H1 (cell line): Measurements from ENCODE around the gene RDH11. TPM values are rescaled to one million over a fixed set of nuclear protein-coding genes. Genes with fewer than 3 reads are reported as not detected.

Source experiments
- CTCF ChIA-PET: fragments of 300-600 bp; sonication (Branson Sonifier 250); formaldehyde crosslinking; loops from one replicate; lab custom pipeline; 2021; ENCODE audit not compliant: partially characterized antibody; lab: Charles Lee
- POLR2A ChIA-PET: fragments of 300-600 bp; sonication (Branson Sonifier 250); formaldehyde crosslinking; loops from one replicate; lab custom pipeline; 2021; ENCODE audit warnings: inconsistent platforms; ENCODE audit not compliant: partially characterized antibody; lab: Charles Lee
- DNase-seq, 2 experiments: peaks; one replicate each; pipeline versions ENCODE4 v3.0.0 to v3.0.0-alpha.2; 2010 to 2022; ENCODE audit warnings: low spot score in 2 of 2, low read depth in 1 of 2, mixed read lengths in 1 of 2
- FAIRE-seq: peaks from 2 replicates; lab custom pipeline; 2011; peaks lifted over from hg19 to GRCh38; lab: Jason Lieb, UNC
- H2AFZ ChIP-seq: 2 replicates; pipeline ENCODE4 v1.8.1; 2012; ENCODE audit warnings: low read length, inconsistent platforms
- H2AK5ac ChIP-seq: 2 replicates; pipeline ENCODE4 v1.6.1; 2013; ENCODE audit warnings: low read depth, low read length
- H2BK120ac ChIP-seq: replicated peaks from 2 replicates; pipeline ENCODE3; 2013; ENCODE audit warnings: low read depth, low read length, inconsistent platforms
- H2BK12ac ChIP-seq: 2 replicates; pipeline ENCODE4 v1.6.1; 2013; ENCODE audit warnings: low read depth, low read length
- H2BK15ac ChIP-seq: 2 replicates; pipeline ENCODE4 v1.6.1; 2013; ENCODE audit warnings: low read length
- H2BK20ac ChIP-seq: 2 replicates; pipeline ENCODE4 v1.6.1; 2013; ENCODE audit warnings: low read length
- H2BK5ac ChIP-seq: 2 replicates; pipeline ENCODE4 v1.6.1; 2013; ENCODE audit warnings: low read depth, low read length
- H3K14ac ChIP-seq: 2 replicates; pipeline ENCODE4 v1.6.1; 2013; ENCODE audit warnings: inconsistent platforms; ENCODE audit not compliant: insufficient read length
- H3K18ac ChIP-seq: 2 replicates; pipeline ENCODE4 v1.6.1; 2013; ENCODE audit warnings: low read length; ENCODE audit errors: extremely low read depth
- H3K23ac ChIP-seq: 2 replicates; pipeline ENCODE4 v1.6.1; 2013; ENCODE audit warnings: inconsistent platforms; ENCODE audit not compliant: insufficient read length
- H3K23me2 ChIP-seq: 2 replicates; pipeline ENCODE4 v1.6.1; 2013; ENCODE audit warnings: low read depth, low read length
- H3K27ac ChIP-seq: 2 replicates; pipeline ENCODE4 v1.6.1; 2011; ENCODE audit warnings: low read depth, low read length, inconsistent platforms
- H3K27me3 ChIP-seq, 4 experiments: replicated peaks in 1 of 4; 1 replicate in 1 of 4; 2 replicates in 3 of 4; pipeline versions ENCODE4 v1.6.1 to v1.8.1; 2011 to 2013; ENCODE audit warnings: low read length in 3 of 4, mild to moderate bottlenecking in 3 of 4, inconsistent platforms in 2 of 4, mixed read lengths in 2 of 4, moderate library complexity in 1 of 4; ENCODE audit not compliant: control insufficient read depth in 3 of 4, insufficient read depth in 3 of 4; ENCODE audit errors: extremely low read depth in 1 of 4
- H3K36me3 ChIP-seq, 4 experiments: 2 replicates each; pipeline versions ENCODE4 v1.6.1 to v1.8.1; 2011 to 2013; ENCODE audit warnings: mild to moderate bottlenecking in 4 of 4, low read length in 3 of 4, moderate library complexity in 2 of 4, control low read depth in 1 of 4, inconsistent platforms in 1 of 4; ENCODE audit not compliant: insufficient read depth in 4 of 4, control insufficient read depth in 2 of 4
- H3K4ac ChIP-seq: replicated peaks from 2 replicates; pipeline ENCODE3; 2013; ENCODE audit warnings: low read length, low read depth, mixed read lengths, inconsistent platforms; ENCODE audit not compliant: insufficient read length
- H3K4me1 ChIP-seq, 4 experiments: replicated peaks in 1 of 4; 1 replicate in 1 of 4; 2 replicates in 3 of 4; pipeline versions ENCODE4 v1.6.1 to v1.8.1; 2011 to 2013; ENCODE audit warnings: low read length in 3 of 4, inconsistent platforms in 2 of 4, mixed read lengths in 1 of 4; ENCODE audit not compliant: insufficient read depth in 4 of 4, control insufficient read depth in 3 of 4
- H3K4me2 ChIP-seq, 2 experiments: 2 replicates each; pipeline versions ENCODE4 v1.6.1 to v1.8.1; 2011 to 2013; ENCODE audit warnings: low read depth in 2 of 2, low read length in 2 of 2, control low read depth in 1 of 2, inconsistent platforms in 1 of 2, mild to moderate bottlenecking in 1 of 2; ENCODE audit not compliant: insufficient read depth in 1 of 2
- H3K4me3 ChIP-seq, 4 experiments: fragments of 200-600, 300-600 bp in 1 of 4; sonication (generic), shearing (Covaris generic), sonication (Bioruptor Twin) in 1 of 4; 2 replicates each; pipeline versions ENCODE4 v1.5.1 to v1.8.1; 2011 to 2016; ENCODE audit warnings: low read length in 4 of 4, low read depth in 3 of 4, control low read depth in 2 of 4, inconsistent platforms in 2 of 4, mild to moderate bottlenecking in 2 of 4, mixed read lengths in 1 of 4, moderate library complexity in 1 of 4; ENCODE audit not compliant: insufficient read depth in 2 of 4; ENCODE audit errors: extremely low read depth in 1 of 4
- H3K56ac ChIP-seq: replicated peaks from 2 replicates; pipeline ENCODE3; 2013; ENCODE audit warnings: low read depth, mild to moderate bottlenecking, mixed read lengths, low read length, inconsistent platforms; ENCODE audit not compliant: insufficient read length
- H3K79me1 ChIP-seq: 2 replicates; pipeline ENCODE4 v1.6.1; 2013; ENCODE audit warnings: low read depth, low read length, control low read depth
- H3K79me2 ChIP-seq, 2 experiments: 2 replicates each; pipeline versions ENCODE4 v1.6.1 to v1.8.1; 2012 to 2013; ENCODE audit warnings: low read length in 2 of 2, mild to moderate bottlenecking in 2 of 2, inconsistent platforms in 1 of 2; ENCODE audit not compliant: insufficient read depth in 2 of 2, control insufficient read depth in 1 of 2
- H3K9ac ChIP-seq, 4 experiments: replicated peaks in 1 of 4; 1 replicate in 1 of 4; 2 replicates in 3 of 4; pipeline versions ENCODE4 v1.6.1 to v1.8.1; 2011 to 2013; ENCODE audit warnings: low read depth in 3 of 4, low read length in 3 of 4, control low read depth in 2 of 4, mild to moderate bottlenecking in 2 of 4, moderate library complexity in 2 of 4, inconsistent platforms in 1 of 4; ENCODE audit errors: extremely low read depth in 1 of 4
- H3K9me3 ChIP-seq, 2 experiments: 2 replicates each; pipeline versions ENCODE4 v1.6.1 to v1.8.1; 2012 to 2013; ENCODE audit warnings: mild to moderate bottlenecking in 2 of 2, moderate library complexity in 2 of 2, control low read depth in 1 of 2, inconsistent platforms in 1 of 2, low read depth in 1 of 2, low read length in 1 of 2, mixed read lengths in 1 of 2; ENCODE audit not compliant: insufficient read depth in 2 of 2
- H4K20me1 ChIP-seq, 2 experiments: replicated peaks in 1 of 2; 2 replicates each; pipeline versions ENCODE3 to v1.8.1; 2011 to 2013; ENCODE audit warnings: inconsistent platforms in 2 of 2, low read length in 2 of 2, mild to moderate bottlenecking in 1 of 2; ENCODE audit not compliant: insufficient read depth in 2 of 2, control insufficient read depth in 1 of 2
- H4K5ac ChIP-seq: 2 replicates; pipeline ENCODE4 v1.6.1; 2013; ENCODE audit warnings: low read length, low read depth, mixed read lengths, inconsistent platforms; ENCODE audit not compliant: insufficient read length
- H4K8ac ChIP-seq: 2 replicates; pipeline ENCODE4 v1.8.0; 2013; ENCODE audit warnings: mild to moderate bottlenecking, moderate library complexity, low read length, inconsistent platforms; ENCODE audit not compliant: insufficient read depth; ENCODE audit errors: extremely low read depth
- H4K91ac ChIP-seq: replicated peaks from 2 replicates; pipeline ENCODE3; 2013; ENCODE audit warnings: low read length, mixed read lengths, inconsistent platforms; ENCODE audit not compliant: insufficient read length
- BRCA1 ChIP-seq: IDR thresholded peaks from 2 replicates; pipeline ENCODE4 v1.6.1; 2012; ENCODE audit warnings: low read depth, low read length, improper control_type of control experiment
- CBX8 ChIP-seq: fragments of 300-800, 300-1000 bp; sonication (generic); IDR thresholded peaks from 2 replicates; pipeline ENCODE4 v1.7.1; 2016; ENCODE audit warnings: low read depth, low read length, borderline replicate concordance
- CEBPB ChIP-seq: IDR thresholded peaks from 2 replicates; pipeline ENCODE4 v1.6.1; 2012; ENCODE audit warnings: low read depth, low read length
- FOSL1 ChIP-seq: IDR thresholded peaks from 2 replicates; pipeline ENCODE4 v1.6.1; 2011; ENCODE audit warnings: mild to moderate bottlenecking, low read depth, low read length, moderate library complexity; ENCODE audit not compliant: insufficient read depth
- HDAC6 ChIP-seq: IDR thresholded peaks from one replicate; pipeline ENCODE4 v1.7.1; 2012; ENCODE audit warnings: low read depth, mild to moderate bottlenecking, inconsistent platforms, low read length, moderate library complexity
- JUN ChIP-seq: IDR thresholded peaks from 2 replicates; pipeline ENCODE4 v1.6.1; 2011; ENCODE audit warnings: low read depth, mild to moderate bottlenecking, improper control_type of control experiment, low read length
- NANOG ChIP-seq: IDR thresholded peaks from 2 replicates; pipeline ENCODE4 v1.6.1; 2011; ENCODE audit warnings: low read length, low read depth, mild to moderate bottlenecking, inconsistent platforms; ENCODE audit not compliant: insufficient read depth, poor library complexity, severe bottlenecking
- NRF1 ChIP-seq: IDR thresholded peaks from 2 replicates; pipeline ENCODE4 v1.6.1; 2011; ENCODE audit warnings: mild to moderate bottlenecking, low read depth, low read length, improper control_type of control experiment
- PHF8 ChIP-seq: fragments of 200-600 bp; sonication (generic); conservative IDR thresholded peaks from 2 replicates; pipeline ENCODE4 v1.7.1; 2012; ENCODE audit warnings: low read depth, mild to moderate bottlenecking, inconsistent platforms, low read length, moderate library complexity
- POU5F1 ChIP-seq: IDR thresholded peaks from 2 replicates; pipeline ENCODE4 v1.6.1; 2011; ENCODE audit warnings: low read depth, mild to moderate bottlenecking, low read length, moderate library complexity
- RBBP5 ChIP-seq: IDR thresholded peaks from 2 replicates; pipeline ENCODE4 v1.7.1; 2012; ENCODE audit warnings: low read depth, mild to moderate bottlenecking, inconsistent platforms, low read length, moderate library complexity, borderline replicate concordance
- SIRT6 ChIP-seq: IDR thresholded peaks from one replicate; pipeline ENCODE4 v1.7.1; 2012; ENCODE audit warnings: low read length, inconsistent platforms
- SIX5 ChIP-seq: IDR thresholded peaks from 2 replicates; pipeline ENCODE4 v1.6.1; 2011; ENCODE audit warnings: mild to moderate bottlenecking, low read depth, low read length
- SP4 ChIP-seq: IDR thresholded peaks from 2 replicates; pipeline ENCODE4 v1.6.1; 2012; ENCODE audit warnings: low read length, inconsistent platforms
- TCF12 ChIP-seq: IDR thresholded peaks from 2 replicates; pipeline ENCODE4 v1.6.1; 2011; ENCODE audit warnings: low read depth, mild to moderate bottlenecking, low read length
- WGBS, 2 experiments: shearing (Covaris generic) in 1 of 2; methylation state at CpG; one replicate each; pipeline versions ENCODE4 v1.1.6 to v1.1.7; 2013 to 2015; ENCODE audit warnings: low lambda C conversion rate in 2 of 2, mixed read lengths in 2 of 2, inconsistent platforms in 1 of 2, low coverage in 1 of 2, missing lambda C conversion rate in 1 of 2; ENCODE audit not compliant: insufficient replicate concordance in 2 of 2, insufficient coverage in 1 of 2, insufficient read length in 1 of 2; ENCODE audit errors: extremely low coverage in 1 of 2, missing lambda C conversion rate in 1 of 2; 5-methylcytosine and 5-hydroxymethylcytosine counted together
- polyA plus RNA-seq, 7 experiments: library from polyadenylated mRNA; depleted of rRNA in 3 of 7; stranded (reverse) in 5 of 7; unstranded in 2 of 7; fragments of >200 nt in 5 of 7; fragments of 200-250 nt in 2 of 7; gene quantifications; 1 replicate in 5 of 7; 2 replicates in 1 of 7; 4 replicates in 1 of 7; pipeline versions ENCODE4 v1.2.1 to v1.2.3, GENCODE V29; 2011 to 2013; ENCODE audit warnings: missing spikeins in 2 of 7, mixed read lengths in 2 of 7
- total RNA-seq: library from RNA; stranded (reverse); fragmentation: NEBNext Ultra II Directional; extraction: Animal tissue kit (Norgen Biotek cat#: 25700); gene quantifications from 2 replicates; pipeline ENCODE4 v1.2.1, GENCODE V29; 2021

Gene RDH11
- total and polyA plus RNA-seq, 2 of the 8 experiments (the other 6 are each of a cell fraction or from before 2014, with no cell fraction given) = 104 to 117 TPM

- H2AFZ ChIP-seq = no peak overlapping the region
- no peaks in the 10 kb centered on the region for H3K9me3 ChIP-seq
- peaks cover 0 to 10% (median 1%) of the 10 kb centered on the region in 4 experiments; a peak in 4 of 8 replicates for H3K36me3 ChIP-seq
- no peak overlapping the region for H3K9ac ChIP-seq
- no peak overlapping the region for H2BK12ac ChIP-seq
- H3K79me2 ChIP-seq = peaks cover 0 to 38% of the 10 kb centered on the region in 2 experiments; a peak in 2 of 4 replicates
- 90% methylated on average over 4 of the region's 4 CpGs; no CpG with 5 or more reads in 1 of the 2 experiments for WGBS, 2 experiments
- H2BK15ac ChIP-seq = no peak overlapping the region
- no peak overlapping the region for H3K4ac ChIP-seq
- POLR2A ChIA-PET = interaction anchor here (0.6 to 1.8 kb wide), 4 partner anchors 11 to 64 kb away, joined by 3 to 4 read pairs (median 4); partner anchors contain the start of gene PIGH
- DNase-seq = no peak
- H3K23ac ChIP-seq = no peak overlapping the region
- H3K56ac ChIP-seq = no peak overlapping the region
- no peak overlapping the region for H4K5ac ChIP-seq
- no peak overlapping the region for H3K14ac ChIP-seq
- H4K8ac ChIP-seq = no peak overlapping the region
- no peak overlapping the region for H2BK120ac ChIP-seq
- H3K27me3 ChIP-seq = no peaks in the 10 kb centered on the region
- H3K18ac ChIP-seq = no peak overlapping the region
- no peak for FAIRE-seq
- H3K79me1 ChIP-seq = peaks cover 2% of the 10 kb centered on the region; the same call in 1 of the 2 replicates
- peaks cover 0 to 8% of the 10 kb centered on the region in 2 experiments for H4K20me1 ChIP-seq
- H3K27ac ChIP-seq = no peak overlapping the region
- CTCF ChIA-PET = interaction anchor here (0.6 to 14.5 kb wide), 14 partner anchors 10 to 759 kb away, joined by 3 to 142 read pairs (median 4); partner anchors contain the start of genes PIGH and VTI1B
- H2AK5ac ChIP-seq = no peak overlapping the region
- H3K4me3 ChIP-seq = no peak overlapping the region
- H2BK5ac ChIP-seq = no peak overlapping the region
- H3K4me1 ChIP-seq = no peaks in the 10 kb centered on the region
- H3K4me2 ChIP-seq = no peak overlapping the region
- no peak overlapping the region for H4K91ac ChIP-seq
- H3K23me2 ChIP-seq = no peaks in the 10 kb centered on the region
- H2BK20ac ChIP-seq = no peak overlapping the region
- TF ChIP-seq CBX8 (no peak), NANOG (no peak), TCF12 (no peak), BRCA1 (no peak), JUN (no peak), PHF8 (no peak), SIX5 (no peak), CEBPB (no peak), SP4 (no peak), HDAC6 (no peak), FOSL1 (no peak), SIRT6 (no peak), POU5F1 (no peak), NRF1 (no peak), RBBP5 (no peak)
These were observed 31.9 kb downstream of the RDH11 start for GRCh38 chr14:67663633-67664032.
